Fibroblast of lung (primary cell): ENCODE measurements around the gene EPB42. TPM values are rescaled to one million over a fixed set of nuclear protein-coding genes. Genes with fewer than 3 reads are reported as not detected.
A peak's percentile ranks its signal among the peaks of the same experiment; 100 is the strongest.

Experiments
- DNase-seq, 2 donors: peaks; one replicate each; pipeline versions ENCODE4 v3.0.0 to v3.0.0-alpha.2; 2010; ENCODE audit warnings: low read depth in 2 of 2
- H2AFZ ChIP-seq: 2 replicates; pipeline ENCODE4 v1.5.1; 2012; ENCODE audit warnings: low read length, control low read depth, inconsistent platforms
- H3K27ac ChIP-seq: 2 replicates; pipeline ENCODE4 v1.5.1; 2011; ENCODE audit warnings: low read length, control low read depth; ENCODE audit not compliant: insufficient read depth
- H3K27me3 ChIP-seq: 2 replicates; pipeline ENCODE4 v1.5.1; 2011; ENCODE audit warnings: mild to moderate bottlenecking, low read length; ENCODE audit not compliant: control insufficient read depth, insufficient read depth
- H3K36me3 ChIP-seq: 2 replicates; pipeline ENCODE4 v1.5.1; 2011; ENCODE audit warnings: low read length; ENCODE audit not compliant: control insufficient read depth, insufficient read depth
- H3K4me1 ChIP-seq: 2 replicates; pipeline ENCODE4 v1.5.1; 2011; ENCODE audit warnings: low read length; ENCODE audit not compliant: control insufficient read depth, insufficient read depth; ENCODE audit errors: extremely low read depth
- H3K4me2 ChIP-seq: 2 replicates; pipeline ENCODE4 v1.5.1; 2011; ENCODE audit warnings: low read length, control low read depth; ENCODE audit not compliant: insufficient read depth; ENCODE audit errors: extremely low read depth
- H3K4me3 ChIP-seq, 4 experiments: fragments of 200-600 bp in 1 of 4; sonication (generic) in 1 of 4; replicated peaks in 1 of 4; 2 replicates each; pipeline ENCODE4 v1.5.1; 2011 to 2016; ENCODE audit warnings: low read length in 4 of 4, low read depth in 3 of 4, mild to moderate bottlenecking in 3 of 4, control low read depth in 2 of 4, inconsistent platforms in 1 of 4, mixed read lengths in 1 of 4; ENCODE audit not compliant: insufficient read depth in 1 of 4; ENCODE audit errors: control extremely low read depth in 1 of 4
- H3K79me2 ChIP-seq: 2 replicates; pipeline ENCODE4 v1.5.1; 2012; ENCODE audit warnings: mild to moderate bottlenecking, low read length, inconsistent platforms; ENCODE audit not compliant: control insufficient read depth, insufficient read depth
- H3K9ac ChIP-seq: 2 replicates; pipeline ENCODE4 v1.5.1; 2011; ENCODE audit warnings: mild to moderate bottlenecking, low read length, control low read depth; ENCODE audit not compliant: insufficient read depth
- H3K9me3 ChIP-seq: 2 replicates; pipeline ENCODE4 v1.5.1; 2012; ENCODE audit warnings: low read depth, low read length; ENCODE audit not compliant: control insufficient read depth, insufficient read depth
- H4K20me1 ChIP-seq: 2 replicates; pipeline ENCODE4 v1.5.1; 2011; ENCODE audit warnings: low read length; ENCODE audit not compliant: control insufficient read depth, insufficient read depth; ENCODE audit errors: extremely low read depth
- CTCF ChIP-seq, 2 donors: IDR thresholded peaks in 1 of 2; conservative IDR thresholded peaks in 1 of 2; 1 replicate in 1 of 2; 2 replicates in 1 of 2; pipeline ENCODE4 v1.5.1; 2011 to 2012; ENCODE audit warnings: low read length in 2 of 2, control low read depth in 1 of 2, inconsistent platforms in 1 of 2, low read depth in 1 of 2, mild to moderate bottlenecking in 1 of 2
- EZH2 ChIP-seq: IDR thresholded peaks from 2 replicates; pipeline ENCODE4 v1.5.1; 2012; ENCODE audit warnings: low read length, control low read depth, mild to moderate bottlenecking; ENCODE audit errors: missing control alignments
- polyA plus RNA-seq, 2 donors: library from polyadenylated mRNA; depleted of rRNA in 1 of 2; stranded (reverse) in 1 of 2; unstranded in 1 of 2; fragments of >200 nt; gene quantifications; 2 replicates each; pipeline ENCODE4 v1.2.1, GENCODE V29; 2011 to 2012; ENCODE audit warnings: missing spikeins in 1 of 2
- total RNA-seq: library from RNA; depleted of rRNA; stranded (reverse); fragments of >200 nt; gene quantifications from 2 replicates; pipeline ENCODE4 v1.2.1, GENCODE V29; 2014

Gene EPB42
- total and polyA plus RNA-seq, 2 donors (not counting 1 experiment from before 2014, with no cell fraction given), result not detected

- H3K27ac ChIP-seq, result no peak overlapping the region
- H2AFZ ChIP-seq, result no peak overlapping the region
- H3K4me2 ChIP-seq, result no peak overlapping the region
- no peaks in the 10 kb centered on the region for H4K20me1 ChIP-seq
- TF ChIP-seq CTCF (conservative IDR thresholded peaks at IDR 0.05 in 1 of 2, IDR thresholded peaks at IDR 0.05 in 1 of 2; ENCODE audit: low read depth in 1 of 2, low read length in 2 of 2), result no peak
- no peak for TF ChIP-seq EZH2
- no peak overlapping the region for H3K4me3 ChIP-seq
- H3K9me3 ChIP-seq, result no peaks in the 10 kb centered on the region
- H3K9ac ChIP-seq, result no peak overlapping the region
- no peaks in the 10 kb centered on the region for H3K36me3 ChIP-seq
- H3K4me1 ChIP-seq, result no peaks in the 10 kb centered on the region
- peaks cover 28% of the 10 kb centered on the region for H3K27me3 ChIP-seq
- peak in 1 of 2 donors; percentile 83 for DNase-seq
- H3K79me2 ChIP-seq, result no peaks in the 10 kb centered on the region
These were observed 19.1 kb upstream of the EPB42 start for GRCh38 chr15:43239732-43240491.

GRCh38 chr15:43238671-43239131 lies 17.9 kb upstream of the EPB42 start:
- Histone ChIP-seq H3K9me3 (no peaks in the 10 kb centered on the region), H3K4me1 (no peaks in the 10 kb centered on the region), H2AFZ (no peak overlapping the region), H3K27ac (no peak overlapping the region), H3K4me3 (no peak overlapping the region), H3K9ac (no peak overlapping the region), H3K27me3 (peaks cover 19% of the 10 kb centered on the region), H3K79me2 (no peaks in the 10 kb centered on the region), H4K20me1 (no peaks in the 10 kb centered on the region), H3K4me2 (no peak overlapping the region), H3K36me3 (no peaks in the 10 kb centered on the region)
- no peak for TF ChIP-seq CTCF (conservative IDR thresholded peaks at IDR 0.05 in 1 of 2, IDR thresholded peaks at IDR 0.05 in 1 of 2; ENCODE audit: low read depth in 1 of 2, low read length in 2 of 2)
- TF ChIP-seq EZH2, result no peak
- no peak for DNase-seq

GRCh38 chr15:43237842-43238470 lies 17.1 kb upstream of the EPB42 start:
- H2AFZ ChIP-seq, result no peak overlapping the region
- peaks cover 19% of the 10 kb centered on the region for H3K27me3 ChIP-seq
- H3K79me2 ChIP-seq, result no peaks in the 10 kb centered on the region
- no peak overlapping the region for H3K27ac ChIP-seq
- H3K9me3 ChIP-seq, result no peaks in the 10 kb centered on the region
- TF ChIP-seq CTCF (conservative IDR thresholded peaks at IDR 0.05 in 1 of 2, IDR thresholded peaks at IDR 0.05 in 1 of 2; ENCODE audit: low read depth in 1 of 2, low read length in 2 of 2) (no peak), EZH2 (no peak)
- no peak for DNase-seq
- no peak overlapping the region for H3K4me3 ChIP-seq
- no peak overlapping the region for H3K4me2 ChIP-seq
- no peaks in the 10 kb centered on the region for H3K4me1 ChIP-seq
- H3K36me3 ChIP-seq, result no peaks in the 10 kb centered on the region
- no peaks in the 10 kb centered on the region for H4K20me1 ChIP-seq
- H3K9ac ChIP-seq, result no peak overlapping the region
